Measurements from ENCODE around the gene OR2G2. TPM values are rescaled to one million over a fixed set of nuclear protein-coding genes. Genes with fewer than 3 reads are reported as not detected.

The OR2G2 gene
- total and polyA plus RNA-seq, 2 of the 13 experiments (the other 11 are each of a cell fraction or from before 2014, with no cell fraction given) = not detected

DNA sequence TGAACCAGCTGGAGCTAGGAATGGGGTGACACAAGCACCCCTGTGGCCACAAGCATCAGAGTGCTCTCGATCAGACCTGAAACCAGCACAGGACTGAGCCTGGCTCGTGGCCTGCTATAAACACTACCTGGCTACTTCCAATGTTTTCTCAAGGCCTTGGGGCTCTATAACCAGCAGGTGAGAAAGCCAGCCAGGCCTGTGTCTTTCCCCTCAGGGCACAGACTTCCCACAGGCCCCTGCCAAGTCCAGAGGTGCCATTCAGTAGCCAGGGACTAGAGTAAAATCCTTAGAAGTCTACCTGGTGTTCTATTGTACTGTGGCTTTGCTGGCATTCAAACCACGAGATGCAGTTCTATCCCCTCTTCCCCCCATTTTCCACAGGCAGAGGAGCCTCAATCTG, 39.8 kb downstream of the OR2G2 start:
- DNase-seq (ENCODE audit: low spot score) = no peak
- Histone ChIP-seq H3K27ac (ENCODE audit: extremely low read length, insufficient read depth, low read length) (no peak overlapping the region), H3K79me2 (ENCODE audit: insufficient read depth, low read length) (no peaks in the 10 kb centered on the region), H3K27me3 (ENCODE audit: control insufficient read depth in 1 of 2, insufficient read depth in 2 of 2, low read length in 2 of 2) (no peaks in the 10 kb centered on the region), H3K4me1 (ENCODE audit: insufficient read depth, low read length) (no peaks in the 10 kb centered on the region), H4K20me1 (ENCODE audit: insufficient read depth, low read length) (no peaks in the 10 kb centered on the region), H2AFZ (ENCODE audit: low read length) (no peak overlapping the region), H3K4me2 (ENCODE audit: low read depth, low read length) (no peak overlapping the region), H3K4me3 (replicated peaks in 1 of 3; ENCODE audit: insufficient read depth in 1 of 3, low read depth in 2 of 3, low read length in 3 of 3) (no peak overlapping the region), H3K9ac (ENCODE audit: insufficient read depth, low read depth, low read length) (no peak overlapping the region), H3K9me3 (ENCODE audit: low read length) (no peaks in the 10 kb centered on the region), H3K36me3 (replicated peaks in 1 of 2; ENCODE audit: control insufficient read depth in 1 of 2, insufficient read depth in 2 of 2, low read length in 2 of 2) (no peaks in the 10 kb centered on the region)
- in situ Hi-C loops (cut with HindIII; ENCODE audit: extremely low pct_ligation_motif_present, low pct_unique_long_range_greater_than_20kb) = no loop called here
- no peak for ATAC-seq
- CTCF ChIA-PET (ENCODE audit: low intra/inter-chr PET ratio, low total read pairs) = no interaction called here
- no peak for FAIRE-seq
- WGBS (ENCODE audit: low lambda C conversion rate) = 0% methylated on average over 2 of the region's 3 CpGs
- intact Hi-C loops (cut with micrococcal nuclease; ENCODE audit: unreplicated experiment) = no loop called here
- POLR2A ChIA-PET = no interaction called here
- no TSS peak for BruUV-seq (replicated peaks)
- no peak for TF ChIP-seq ZNF766 (CRISPR knock-in tag; IDR thresholded peaks at IDR 0.05; ENCODE audit: borderline replicate concordance)
- TF ChIP-seq ZNF232 (CRISPR knock-in tag; IDR thresholded peaks at IDR 0.05; ENCODE audit: borderline replicate concordance) = no peak
- TF ChIP-seq ZNF670 (CRISPR knock-in tag; IDR thresholded peaks at IDR 0.05; ENCODE audit: borderline replicate concordance) = no peak
- TF ChIP-seq ZNF296 (CRISPR knock-in tag; conservative IDR thresholded peaks at IDR 0.05) = no peak
- TF ChIP-seq FOXA3 (CRISPR knock-in tag; IDR thresholded peaks at IDR 0.05) = no peak
- no peak for TF ChIP-seq SP2 (CRISPR knock-in tag; IDR thresholded peaks at IDR 0.05)
- TF ChIP-seq ZNF678 (CRISPR knock-in tag; IDR thresholded peaks at IDR 0.05) = no peak
- TF ChIP-seq, protein P1, sequence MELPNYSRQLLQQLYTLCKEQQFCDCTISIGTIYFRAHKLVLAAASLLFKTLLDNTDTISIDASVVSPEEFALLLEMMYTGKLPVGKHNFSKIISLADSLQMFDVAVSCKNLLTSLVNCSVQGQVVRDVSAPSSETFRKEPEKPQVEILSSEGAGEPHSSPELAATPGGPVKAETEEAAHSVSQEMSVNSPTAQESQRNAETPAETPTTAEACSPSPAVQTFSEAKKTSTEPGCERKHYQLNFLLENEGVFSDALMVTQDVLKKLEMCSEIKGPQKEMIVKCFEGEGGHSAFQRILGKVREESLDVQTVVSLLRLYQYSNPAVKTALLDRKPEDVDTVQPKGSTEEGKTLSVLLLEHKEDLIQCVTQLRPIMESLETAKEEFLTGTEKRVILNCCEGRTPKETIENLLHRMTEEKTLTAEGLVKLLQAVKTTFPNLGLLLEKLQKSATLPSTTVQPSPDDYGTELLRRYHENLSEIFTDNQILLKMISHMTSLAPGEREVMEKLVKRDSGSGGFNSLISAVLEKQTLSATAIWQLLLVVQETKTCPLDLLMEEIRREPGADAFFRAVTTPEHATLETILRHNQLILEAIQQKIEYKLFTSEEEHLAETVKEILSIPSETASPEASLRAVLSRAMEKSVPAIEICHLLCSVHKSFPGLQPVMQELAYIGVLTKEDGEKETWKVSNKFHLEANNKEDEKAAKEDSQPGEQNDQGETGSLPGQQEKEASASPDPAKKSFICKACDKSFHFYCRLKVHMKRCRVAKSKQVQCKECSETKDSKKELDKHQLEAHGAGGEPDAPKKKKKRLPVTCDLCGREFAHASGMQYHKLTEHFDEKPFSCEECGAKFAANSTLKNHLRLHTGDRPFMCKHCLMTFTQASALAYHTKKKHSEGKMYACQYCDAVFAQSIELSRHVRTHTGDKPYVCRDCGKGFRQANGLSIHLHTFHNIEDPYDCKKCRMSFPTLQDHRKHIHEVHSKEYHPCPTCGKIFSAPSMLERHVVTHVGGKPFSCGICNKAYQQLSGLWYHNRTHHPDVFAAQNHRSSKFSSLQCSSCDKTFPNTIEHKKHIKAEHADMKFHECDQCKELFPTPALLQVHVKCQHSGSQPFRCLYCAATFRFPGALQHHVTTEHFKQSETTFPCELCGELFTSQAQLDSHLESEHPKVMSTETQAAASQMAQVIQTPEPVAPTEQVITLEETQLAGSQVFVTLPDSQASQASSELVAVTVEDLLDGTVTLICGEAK (IDR thresholded peaks at IDR 0.05) = no peak
- TF ChIP-seq, protein P1 (CRISPR knock-in tag; IDR thresholded peaks at IDR 0.05) = no peak
- TF ChIP-seq SIN3B (IDR thresholded peaks at IDR 0.05; ENCODE audit: low read length) = no peak
- no peak for TF ChIP-seq ZNF101 (CRISPR knock-in tag; IDR thresholded peaks at IDR 0.05; ENCODE audit: borderline replicate concordance, low read depth)
- no peak for TF ChIP-seq CBX5 (CRISPR knock-in tag; IDR thresholded peaks at IDR 0.05; ENCODE audit: borderline replicate concordance)
- TF ChIP-seq, protein P2, sequence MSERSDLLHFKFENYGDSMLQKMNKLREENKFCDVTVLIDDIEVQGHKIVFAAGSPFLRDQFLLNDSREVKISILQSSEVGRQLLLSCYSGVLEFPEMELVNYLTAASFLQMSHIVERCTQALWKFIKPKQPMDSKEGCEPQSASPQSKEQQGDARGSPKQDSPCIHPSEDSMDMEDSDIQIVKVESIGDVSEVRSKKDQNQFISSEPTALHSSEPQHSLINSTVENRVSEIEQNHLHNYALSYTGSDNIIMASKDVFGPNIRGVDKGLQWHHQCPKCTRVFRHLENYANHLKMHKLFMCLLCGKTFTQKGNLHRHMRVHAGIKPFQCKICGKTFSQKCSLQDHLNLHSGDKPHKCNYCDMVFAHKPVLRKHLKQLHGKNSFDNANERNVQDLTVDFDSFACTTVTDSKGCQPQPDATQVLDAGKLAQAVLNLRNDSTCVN (CRISPR knock-in tag; IDR thresholded peaks at IDR 0.05; ENCODE audit: borderline replicate concordance) = no peak
- no peak for TF ChIP-seq HMG20A (CRISPR knock-in tag; IDR thresholded peaks at IDR 0.05; ENCODE audit: borderline replicate concordance)
- TF ChIP-seq, protein P3, sequence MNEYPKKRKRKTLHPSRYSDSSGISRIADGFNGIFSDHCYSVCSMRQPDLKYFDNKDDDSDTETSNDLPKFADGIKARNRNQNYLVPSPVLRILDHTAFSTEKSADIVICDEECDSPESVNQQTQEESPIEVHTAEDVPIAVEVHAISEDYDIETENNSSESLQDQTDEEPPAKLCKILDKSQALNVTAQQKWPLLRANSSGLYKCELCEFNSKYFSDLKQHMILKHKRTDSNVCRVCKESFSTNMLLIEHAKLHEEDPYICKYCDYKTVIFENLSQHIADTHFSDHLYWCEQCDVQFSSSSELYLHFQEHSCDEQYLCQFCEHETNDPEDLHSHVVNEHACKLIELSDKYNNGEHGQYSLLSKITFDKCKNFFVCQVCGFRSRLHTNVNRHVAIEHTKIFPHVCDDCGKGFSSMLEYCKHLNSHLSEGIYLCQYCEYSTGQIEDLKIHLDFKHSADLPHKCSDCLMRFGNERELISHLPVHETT (CRISPR knock-in tag; conservative IDR thresholded peaks at IDR 0.05) = no peak
